Omental fat pad (tissue), 4 donors: Measurements from ENCODE around the gene MACROD1. TPM values are rescaled to one million over a fixed set of nuclear protein-coding genes. Genes with fewer than 3 reads are reported as not detected.

Experiments
- ATAC-seq: fragments of 150-250 bp; one replicate; pipeline ENCODE4 v1.9.1; 2016; ENCODE audit warnings: mild to moderate bottlenecking, moderate library complexity; ENCODE audit not compliant: low FRiP score
- DNase-seq: peaks from one replicate; pipeline ENCODE4 v3.0.0-alpha.2; 2019; ENCODE audit warnings: low spot score
- CTCF ChIP-seq, 3 donors: fragments of 450-650 bp; IDR thresholded peaks; one replicate each; pipeline ENCODE4 v1.5.1; 2016 to 2017; ENCODE audit warnings: antibody characterized with exemption in 3 of 3, mild to moderate bottlenecking in 3 of 3, moderate library complexity in 2 of 3
- total RNA-seq, 4 donors: library from RNA; depleted of rRNA; stranded (reverse); fragments of >200 nt; gene quantifications; one replicate each; pipeline ENCODE4 v1.1.0, GENCODE V29; 2016

MACROD1 gene
- total RNA-seq, 4 donors from 2014 or later: 13.8 to 40.9 (median 26.2) TPM

- ATAC-seq: no peak
- TF ChIP-seq CTCF (IDR thresholded peaks at IDR 0.05): no peak
- DNase-seq: no peak
These were observed 109.6 kb downstream of the MACROD1 start for GRCh38 chr11:64056213-64056785.

GRCh38 chr11:64055077-64055476, 110.8 kb downstream of the MACROD1 start:
- no peak for ATAC-seq

GRCh38 chr11:64053699-64054098, 112.2 kb downstream of the MACROD1 start:
- no peak for TF ChIP-seq CTCF (IDR thresholded peaks at IDR 0.05)
- no peak for ATAC-seq
- DNase-seq: no peak

More at GRCh38 chr11:64055077-64055476, 110.8 kb downstream of the MACROD1 start:
- no peak for DNase-seq
- TF ChIP-seq CTCF (IDR thresholded peaks at IDR 0.05): no peak

- ATAC-seq (no peak), DNase-seq (no peak)
- TF ChIP-seq CTCF (IDR thresholded peaks at IDR 0.05): no peak
These were observed 112.8 kb downstream of the MACROD1 start for GRCh38 chr11:64052938-64053622.

GRCh38 chr11:64052436-64052835, 113.5 kb downstream of the MACROD1 start:
- ATAC-seq (no peak), DNase-seq (no peak)
- no peak for TF ChIP-seq CTCF (IDR thresholded peaks at IDR 0.05)

- DNase-seq: no peak
- TF ChIP-seq CTCF (IDR thresholded peaks at IDR 0.05): no peak
- ATAC-seq: no peak
These were observed 114.6 kb downstream of the MACROD1 start for GRCh38 chr11:64051297-64051696.

GRCh38 chr11:64049509-64049908, 116.4 kb downstream of the MACROD1 start:
- no peak for TF ChIP-seq CTCF (IDR thresholded peaks at IDR 0.05)
- DNase-seq (no peak), ATAC-seq (no peak)
